T-helper 1 cell treated with Interleukin-12 subunit alpha and Interleukin-12 subunit beta and Interleukin-4 antibody, amounts not matched to agents 30 μg/mL and 1 μg/mL, for 36 hours (primary cell): ENCODE measurements around the gene RPL5.
A peak's percentile ranks its signal among the peaks of the same experiment; 100 is the strongest.

ENCODE experiments used
- H3K27ac Mint-ChIP-seq: one replicate; pipeline ENCODE4 v1.8.0; 2021; ENCODE audit warnings: mild to moderate bottlenecking, mixed read lengths
- H3K27me3 Mint-ChIP-seq: one replicate; pipeline ENCODE4 v1.8.0; 2021; ENCODE audit warnings: low read depth, mixed read lengths
- H3K36me3 Mint-ChIP-seq: one replicate; pipeline ENCODE4 v1.8.0; 2021; ENCODE audit warnings: low read depth, mixed read lengths
- H3K4me1 Mint-ChIP-seq: one replicate; pipeline ENCODE4 v1.8.0; 2021; ENCODE audit warnings: low read depth, mixed read lengths
- H3K4me3 Mint-ChIP-seq: one replicate; pipeline ENCODE4 v1.8.0; 2021; ENCODE audit warnings: mild to moderate bottlenecking, moderate library complexity, mixed read lengths
- H3K9me3 Mint-ChIP-seq: one replicate; pipeline ENCODE4 v1.8.0; 2021; ENCODE audit warnings: mixed read lengths

Gene RPL5

DNA sequence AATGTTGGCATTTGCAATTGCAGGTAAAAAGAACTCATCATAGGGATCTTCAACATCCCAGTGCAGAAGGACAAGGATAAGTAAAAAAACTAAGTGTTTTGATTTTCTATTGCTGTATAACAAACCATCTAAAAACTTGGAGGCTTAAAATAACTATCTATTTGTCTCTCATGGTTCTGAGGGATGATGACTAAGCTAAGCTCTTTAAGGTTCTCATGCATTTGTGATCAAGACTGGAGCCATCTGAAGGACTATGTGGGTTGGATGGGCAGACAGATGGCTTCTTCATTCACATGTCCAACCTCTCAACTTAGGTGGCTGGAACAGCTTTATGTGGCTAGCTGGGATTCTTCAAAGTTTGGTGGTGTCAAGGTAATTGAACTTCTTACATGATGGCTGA is 51.5 kb downstream of the RPL5 start:
- Mint-ChIP-seq H3K9me3 (no peaks in the 10 kb centered on the region), H3K27me3 (no peaks in the 10 kb centered on the region), H3K4me1 (peaks cover 15% of the 10 kb centered on the region), H3K27ac (peak overlapping the region; percentile 32), H3K36me3 (peaks cover 2% of the 10 kb centered on the region), H3K4me3 (no peak overlapping the region)

DNA sequence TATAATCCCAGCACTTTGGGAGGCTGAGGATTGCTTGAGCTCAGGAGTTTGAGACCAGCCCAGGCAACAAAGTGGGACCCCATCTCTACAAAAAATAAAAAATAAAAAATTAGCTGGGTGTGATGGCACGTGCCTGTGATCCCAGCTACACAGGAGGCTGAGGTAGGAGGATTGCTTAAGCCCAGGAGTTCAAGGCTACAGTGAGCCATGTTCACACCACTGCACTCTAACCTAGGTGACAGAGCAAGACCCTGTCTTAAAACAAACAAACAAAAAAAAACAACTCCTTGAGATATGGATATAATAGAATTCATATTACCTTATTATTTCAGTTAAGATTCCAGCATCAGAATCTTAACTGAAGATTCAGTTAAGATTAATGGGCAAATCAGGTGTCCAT is 52.4 kb downstream of the RPL5 start:
- Mint-ChIP-seq H3K4me1 (peaks cover 15% of the 10 kb centered on the region), H3K4me3 (no peak overlapping the region), H3K9me3 (peaks cover 5% of the 10 kb centered on the region), H3K36me3 (peaks cover 6% of the 10 kb centered on the region), H3K27ac (no peak overlapping the region), H3K27me3 (no peaks in the 10 kb centered on the region)

GRCh38 chr1:92886886-92887419 is 55.1 kb downstream of the RPL5 start:
- Mint-ChIP-seq H3K4me1 (peaks cover 14% of the 10 kb centered on the region), H3K27ac (no peak overlapping the region), H3K36me3 (peaks cover 8% of the 10 kb centered on the region), H3K27me3 (no peaks in the 10 kb centered on the region), H3K9me3 (peaks cover 7% of the 10 kb centered on the region), H3K4me3 (no peak overlapping the region)

DNA sequence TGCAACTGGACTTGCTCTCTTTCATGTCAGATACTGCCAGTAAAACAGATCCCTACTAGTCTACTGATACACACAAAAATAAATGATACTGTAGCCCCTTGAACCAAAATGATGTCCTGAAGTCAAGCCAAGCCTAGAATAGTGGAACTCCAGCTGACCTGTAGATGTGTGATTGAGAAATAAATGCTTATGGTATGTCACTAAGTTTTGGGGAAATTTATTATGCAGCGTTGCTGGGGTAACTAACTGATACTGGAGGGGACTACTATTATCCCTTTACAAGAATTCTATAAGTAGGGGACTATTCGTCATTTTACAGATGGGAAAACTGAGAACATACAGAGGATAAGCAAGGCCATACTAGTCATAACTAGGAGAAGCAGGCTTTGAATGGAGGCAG is 55.6 kb downstream of the RPL5 start:
- H3K36me3 Mint-ChIP-seq: peaks cover 6% of the 10 kb centered on the region
- peaks cover 12% of the 10 kb centered on the region for H3K4me1 Mint-ChIP-seq
- H3K27me3 Mint-ChIP-seq: no peaks in the 10 kb centered on the region
- no peak overlapping the region for H3K27ac Mint-ChIP-seq
- H3K4me3 Mint-ChIP-seq: no peak overlapping the region
- H3K9me3 Mint-ChIP-seq: peaks cover 7% of the 10 kb centered on the region
